HCT116 (cell line): ENCODE results near the gene SHC4.

Experiments used
- CTCF ChIP-seq, 3 experiments: fragments of 200-600 bp in 1 of 3; sonication (generic) in 1 of 3; IDR thresholded peaks in 2 of 3; conservative IDR thresholded peaks in 1 of 3; 2 replicates each; pipeline ENCODE4 v1.5.1; 2012 to 2017; ENCODE audit warnings: low read depth in 2 of 3, low read length in 2 of 3, antibody characterized with exemption in 1 of 3, borderline replicate concordance in 1 of 3, control low read depth in 1 of 3, mild to moderate bottlenecking in 1 of 3, mixed read lengths in 1 of 3, mixed run types in 1 of 3, moderate library complexity in 1 of 3; ENCODE audit not compliant: insufficient read depth in 1 of 3
- POLR2AphosphoS5 ChIP-seq: IDR thresholded peaks from 2 replicates; pipeline ENCODE4 v1.6.1; 2011; ENCODE audit warnings: mild to moderate bottlenecking, low read depth, low read length, moderate library complexity
- YY1 ChIP-seq: IDR thresholded peaks from 2 replicates; pipeline ENCODE4 v1.6.1; 2011; ENCODE audit warnings: low read length, low read depth, moderate library complexity, mild to moderate bottlenecking; ENCODE audit not compliant: insufficient replicate concordance; ENCODE audit errors: extremely low read depth

- no peak for TF ChIP-seq CTCF (IDR thresholded peaks at IDR 0.05 in 2 of 3, conservative IDR thresholded peaks at IDR 0.05 in 1 of 3; ENCODE audit: borderline replicate concordance in 1 of 3, insufficient read depth in 1 of 3, low read depth in 2 of 3, low read length in 2 of 3)
- TF ChIP-seq POLR2AphosphoS5 = no peak
- no peak for TF ChIP-seq YY1
Measured at GRCh38 chr15:48859426-48859825, 104.3 kb downstream of the SHC4 start.
